H1 (cell line): ENCODE results near the gene DAPK1. TPM values are rescaled to one million over a fixed set of nuclear protein-coding genes. Genes with fewer than 3 reads are reported as not detected.

ENCODE experiments used
- CTCF ChIA-PET: fragments of 300-600 bp; sonication (Branson Sonifier 250); formaldehyde crosslinking; loops from one replicate; lab custom pipeline; 2021; ENCODE audit not compliant: partially characterized antibody; lab: Charles Lee
- POLR2A ChIA-PET: fragments of 300-600 bp; sonication (Branson Sonifier 250); formaldehyde crosslinking; loops from one replicate; lab custom pipeline; 2021; ENCODE audit warnings: inconsistent platforms; ENCODE audit not compliant: partially characterized antibody; lab: Charles Lee
- DNase-seq, 2 experiments: peaks; one replicate each; pipeline versions ENCODE4 v3.0.0 to v3.0.0-alpha.2; 2010 to 2022; ENCODE audit warnings: low spot score in 2 of 2, low read depth in 1 of 2, mixed read lengths in 1 of 2
- FAIRE-seq: peaks from 2 replicates; lab custom pipeline; 2011; peaks lifted over from hg19 to GRCh38; lab: Jason Lieb, UNC
- H2AFZ ChIP-seq: 2 replicates; pipeline ENCODE4 v1.8.1; 2012; ENCODE audit warnings: low read length, inconsistent platforms
- H2AK5ac ChIP-seq: 2 replicates; pipeline ENCODE4 v1.6.1; 2013; ENCODE audit warnings: low read depth, low read length
- H2BK120ac ChIP-seq: replicated peaks from 2 replicates; pipeline ENCODE3; 2013; ENCODE audit warnings: low read depth, low read length, inconsistent platforms
- H2BK12ac ChIP-seq: 2 replicates; pipeline ENCODE4 v1.6.1; 2013; ENCODE audit warnings: low read depth, low read length
- H2BK15ac ChIP-seq: 2 replicates; pipeline ENCODE4 v1.6.1; 2013; ENCODE audit warnings: low read length
- H2BK20ac ChIP-seq: 2 replicates; pipeline ENCODE4 v1.6.1; 2013; ENCODE audit warnings: low read length
- H2BK5ac ChIP-seq: 2 replicates; pipeline ENCODE4 v1.6.1; 2013; ENCODE audit warnings: low read depth, low read length
- H3K14ac ChIP-seq: 2 replicates; pipeline ENCODE4 v1.6.1; 2013; ENCODE audit warnings: inconsistent platforms; ENCODE audit not compliant: insufficient read length
- H3K18ac ChIP-seq: 2 replicates; pipeline ENCODE4 v1.6.1; 2013; ENCODE audit warnings: low read length; ENCODE audit errors: extremely low read depth
- H3K23ac ChIP-seq: 2 replicates; pipeline ENCODE4 v1.6.1; 2013; ENCODE audit warnings: inconsistent platforms; ENCODE audit not compliant: insufficient read length
- H3K23me2 ChIP-seq: 2 replicates; pipeline ENCODE4 v1.6.1; 2013; ENCODE audit warnings: low read depth, low read length
- H3K27ac ChIP-seq: 2 replicates; pipeline ENCODE4 v1.6.1; 2011; ENCODE audit warnings: low read depth, low read length, inconsistent platforms
- H3K27me3 ChIP-seq, 4 experiments: replicated peaks in 1 of 4; 1 replicate in 1 of 4; 2 replicates in 3 of 4; pipeline versions ENCODE4 v1.6.1 to v1.8.1; 2011 to 2013; ENCODE audit warnings: low read length in 3 of 4, mild to moderate bottlenecking in 3 of 4, inconsistent platforms in 2 of 4, mixed read lengths in 2 of 4, moderate library complexity in 1 of 4; ENCODE audit not compliant: control insufficient read depth in 3 of 4, insufficient read depth in 3 of 4; ENCODE audit errors: extremely low read depth in 1 of 4
- H3K36me3 ChIP-seq, 4 experiments: 2 replicates each; pipeline versions ENCODE4 v1.6.1 to v1.8.1; 2011 to 2013; ENCODE audit warnings: mild to moderate bottlenecking in 4 of 4, low read length in 3 of 4, moderate library complexity in 2 of 4, control low read depth in 1 of 4, inconsistent platforms in 1 of 4; ENCODE audit not compliant: insufficient read depth in 4 of 4, control insufficient read depth in 2 of 4
- H3K4ac ChIP-seq: replicated peaks from 2 replicates; pipeline ENCODE3; 2013; ENCODE audit warnings: low read length, low read depth, mixed read lengths, inconsistent platforms; ENCODE audit not compliant: insufficient read length
- H3K4me1 ChIP-seq, 4 experiments: replicated peaks in 1 of 4; 1 replicate in 1 of 4; 2 replicates in 3 of 4; pipeline versions ENCODE4 v1.6.1 to v1.8.1; 2011 to 2013; ENCODE audit warnings: low read length in 3 of 4, inconsistent platforms in 2 of 4, mixed read lengths in 1 of 4; ENCODE audit not compliant: insufficient read depth in 4 of 4, control insufficient read depth in 3 of 4
- H3K4me2 ChIP-seq, 2 experiments: 2 replicates each; pipeline versions ENCODE4 v1.6.1 to v1.8.1; 2011 to 2013; ENCODE audit warnings: low read depth in 2 of 2, low read length in 2 of 2, control low read depth in 1 of 2, inconsistent platforms in 1 of 2, mild to moderate bottlenecking in 1 of 2; ENCODE audit not compliant: insufficient read depth in 1 of 2
- H3K4me3 ChIP-seq, 4 experiments: fragments of 200-600, 300-600 bp in 1 of 4; sonication (generic), shearing (Covaris generic), sonication (Bioruptor Twin) in 1 of 4; 2 replicates each; pipeline versions ENCODE4 v1.5.1 to v1.8.1; 2011 to 2016; ENCODE audit warnings: low read length in 4 of 4, low read depth in 3 of 4, control low read depth in 2 of 4, inconsistent platforms in 2 of 4, mild to moderate bottlenecking in 2 of 4, mixed read lengths in 1 of 4, moderate library complexity in 1 of 4; ENCODE audit not compliant: insufficient read depth in 2 of 4; ENCODE audit errors: extremely low read depth in 1 of 4
- H3K56ac ChIP-seq: replicated peaks from 2 replicates; pipeline ENCODE3; 2013; ENCODE audit warnings: low read depth, mild to moderate bottlenecking, mixed read lengths, low read length, inconsistent platforms; ENCODE audit not compliant: insufficient read length
- H3K79me1 ChIP-seq: 2 replicates; pipeline ENCODE4 v1.6.1; 2013; ENCODE audit warnings: low read depth, low read length, control low read depth
- H3K79me2 ChIP-seq, 2 experiments: 2 replicates each; pipeline versions ENCODE4 v1.6.1 to v1.8.1; 2012 to 2013; ENCODE audit warnings: low read length in 2 of 2, mild to moderate bottlenecking in 2 of 2, inconsistent platforms in 1 of 2; ENCODE audit not compliant: insufficient read depth in 2 of 2, control insufficient read depth in 1 of 2
- H3K9ac ChIP-seq, 4 experiments: replicated peaks in 1 of 4; 1 replicate in 1 of 4; 2 replicates in 3 of 4; pipeline versions ENCODE4 v1.6.1 to v1.8.1; 2011 to 2013; ENCODE audit warnings: low read depth in 3 of 4, low read length in 3 of 4, control low read depth in 2 of 4, mild to moderate bottlenecking in 2 of 4, moderate library complexity in 2 of 4, inconsistent platforms in 1 of 4; ENCODE audit errors: extremely low read depth in 1 of 4
- H3K9me3 ChIP-seq, 2 experiments: 2 replicates each; pipeline versions ENCODE4 v1.6.1 to v1.8.1; 2012 to 2013; ENCODE audit warnings: mild to moderate bottlenecking in 2 of 2, moderate library complexity in 2 of 2, control low read depth in 1 of 2, inconsistent platforms in 1 of 2, low read depth in 1 of 2, low read length in 1 of 2, mixed read lengths in 1 of 2; ENCODE audit not compliant: insufficient read depth in 2 of 2
- H4K20me1 ChIP-seq, 2 experiments: replicated peaks in 1 of 2; 2 replicates each; pipeline versions ENCODE3 to v1.8.1; 2011 to 2013; ENCODE audit warnings: inconsistent platforms in 2 of 2, low read length in 2 of 2, mild to moderate bottlenecking in 1 of 2; ENCODE audit not compliant: insufficient read depth in 2 of 2, control insufficient read depth in 1 of 2
- H4K5ac ChIP-seq: 2 replicates; pipeline ENCODE4 v1.6.1; 2013; ENCODE audit warnings: low read length, low read depth, mixed read lengths, inconsistent platforms; ENCODE audit not compliant: insufficient read length
- H4K8ac ChIP-seq: 2 replicates; pipeline ENCODE4 v1.8.0; 2013; ENCODE audit warnings: mild to moderate bottlenecking, moderate library complexity, low read length, inconsistent platforms; ENCODE audit not compliant: insufficient read depth; ENCODE audit errors: extremely low read depth
- H4K91ac ChIP-seq: replicated peaks from 2 replicates; pipeline ENCODE3; 2013; ENCODE audit warnings: low read length, mixed read lengths, inconsistent platforms; ENCODE audit not compliant: insufficient read length
- BACH1 ChIP-seq: IDR thresholded peaks from 2 replicates; pipeline ENCODE4 v1.6.1; 2012; ENCODE audit warnings: low read length, improper control_type of control experiment
- WGBS, 2 experiments: shearing (Covaris generic) in 1 of 2; methylation state at CpG; one replicate each; pipeline versions ENCODE4 v1.1.6 to v1.1.7; 2013 to 2015; ENCODE audit warnings: low lambda C conversion rate in 2 of 2, mixed read lengths in 2 of 2, inconsistent platforms in 1 of 2, low coverage in 1 of 2, missing lambda C conversion rate in 1 of 2; ENCODE audit not compliant: insufficient replicate concordance in 2 of 2, insufficient coverage in 1 of 2, insufficient read length in 1 of 2; ENCODE audit errors: extremely low coverage in 1 of 2, missing lambda C conversion rate in 1 of 2; 5-methylcytosine and 5-hydroxymethylcytosine counted together
- polyA plus RNA-seq, 7 experiments: library from polyadenylated mRNA; depleted of rRNA in 3 of 7; stranded (reverse) in 5 of 7; unstranded in 2 of 7; fragments of >200 nt in 5 of 7; fragments of 200-250 nt in 2 of 7; gene quantifications; 1 replicate in 5 of 7; 2 replicates in 1 of 7; 4 replicates in 1 of 7; pipeline versions ENCODE4 v1.2.1 to v1.2.3, GENCODE V29; 2011 to 2013; ENCODE audit warnings: missing spikeins in 2 of 7, mixed read lengths in 2 of 7
- total RNA-seq: library from RNA; stranded (reverse); fragmentation: NEBNext Ultra II Directional; extraction: Animal tissue kit (Norgen Biotek cat#: 25700); gene quantifications from 2 replicates; pipeline ENCODE4 v1.2.1, GENCODE V29; 2021

The DAPK1 gene
- total and polyA plus RNA-seq, 2 of the 8 experiments (the other 6 are each of a cell fraction or from before 2014, with no cell fraction given): 62.4 to 131 TPM

- peaks cover 12 to 16% of the 10 kb centered on the region in 2 experiments for H4K20me1 ChIP-seq
- DNase-seq: no peak
- no peaks in the 10 kb centered on the region for H3K27me3 ChIP-seq
- CTCF ChIA-PET: interaction anchor here (1.1 to 1.7 kb wide), 3 partner anchors 10 to 26 kb away, joined by 3 to 4 read pairs (median 3); no protein-coding TSS in a partner anchor
- no peak overlapping the region; the same call in 1 of the 2 replicates for H2AK5ac ChIP-seq
- H3K4me1 ChIP-seq: peaks cover 0 to 2% (median 0%) of the 10 kb centered on the region in 4 experiments; a peak in 1 of 7 replicates
- H3K4me2 ChIP-seq: no peak overlapping the region; a peak in 1 of 4 replicates
- no peak overlapping the region for H2AFZ ChIP-seq
- WGBS, 2 experiments: 95% methylated on average over 7 of the region's 7 CpGs; no CpG with 5 or more reads in 1 of the 2 experiments
- peaks cover 9 to 91% of the 10 kb centered on the region in 2 experiments for H3K79me2 ChIP-seq
- peaks cover 5 to 42% (median 10%) of the 10 kb centered on the region in 4 experiments for H3K36me3 ChIP-seq
- no peak overlapping the region for H3K9ac ChIP-seq
- no peak for FAIRE-seq
- no peak overlapping the region for H3K14ac ChIP-seq
- H3K4me3 ChIP-seq: no peak overlapping the region
- H2BK12ac ChIP-seq: no peak overlapping the region
- no peak overlapping the region for H2BK5ac ChIP-seq
- no peak overlapping the region for H4K8ac ChIP-seq
- no peak overlapping the region for H3K18ac ChIP-seq
- no peak overlapping the region for H4K5ac ChIP-seq
- peaks cover 15% of the 10 kb centered on the region for H3K79me1 ChIP-seq
- no peaks in the 10 kb centered on the region for H3K9me3 ChIP-seq
- H3K56ac ChIP-seq: no peak overlapping the region
- 0 out of 2 replicates have a peak overlapping the region, but pooled peaks have one; percentile 5 for H2BK15ac ChIP-seq
- POLR2A ChIA-PET: interaction anchor here (1.2 to 1.7 kb wide), 3 partner anchors 8 to 111 kb away, joined by 4 to 5 read pairs (median 4); no protein-coding TSS in a partner anchor
- TF ChIP-seq BACH1: no peak
- H3K23ac ChIP-seq: no peak overlapping the region
- no peak overlapping the region for H4K91ac ChIP-seq
- no peak overlapping the region for H3K27ac ChIP-seq
- no peak overlapping the region for H2BK120ac ChIP-seq
- H2BK20ac ChIP-seq: no peak overlapping the region
- peaks cover 9% of the 10 kb centered on the region; the same call in 1 of the 2 replicates for H3K23me2 ChIP-seq
- H3K4ac ChIP-seq: no peak overlapping the region
These were observed 4.9 kb downstream of the DAPK1 start for GRCh38 chr9:87502391-87503221.
